GM12874 (cell line): ENCODE results near the gene PDGFC.
A peak's percentile ranks its signal among the peaks of the same experiment; 100 is the strongest.

ENCODE experiments used
- CTCF ChIP-seq: IDR thresholded peaks from 2 replicates; pipeline ENCODE4 v1.5.1; 2011; ENCODE audit warnings: low read depth, mild to moderate bottlenecking, control low read depth, low read length, moderate library complexity; ENCODE audit not compliant: insufficient read depth

The PDGFC gene

GRCh38 chr4:156971676-156972378 is at the start of gene PDGFC:
PDGFC (minus strand) TSS chr4:156971799; CDS start chr4:156970903, 896 bp downstream.
- TF ChIP-seq CTCF, result 0 out of 2 replicates have a peak, but pooled peaks have one; percentile 13

- TF ChIP-seq CTCF, result no peak
Observed at GRCh38 chr4:157020882-157021281, 49.3 kb upstream of the PDGFC start.

GRCh38 chr4:157018920-157019490 is 47.4 kb upstream of the PDGFC start:
- TF ChIP-seq CTCF, result no peak

GRCh38 chr4:157014621-157015591 is 43.3 kb upstream of the PDGFC start:
- no peak for TF ChIP-seq CTCF

GRCh38 chr4:157013656-157014055 is 42.1 kb upstream of the PDGFC start:
- no peak for TF ChIP-seq CTCF

GRCh38 chr4:157012781-157013180 is 41.2 kb upstream of the PDGFC start:
- TF ChIP-seq CTCF, result no peak

GRCh38 chr4:157012296-157012695 is 40.7 kb upstream of the PDGFC start:
- TF ChIP-seq CTCF, result no peak
